Measurements from ENCODE around the gene CHMP1B.
"Not testable (repeated sequence)": the region's sequence is repeated elsewhere in the genome, so short reads cannot be mapped to it uniquely, and the experiment has no call there.

The CHMP1B gene

DNA sequence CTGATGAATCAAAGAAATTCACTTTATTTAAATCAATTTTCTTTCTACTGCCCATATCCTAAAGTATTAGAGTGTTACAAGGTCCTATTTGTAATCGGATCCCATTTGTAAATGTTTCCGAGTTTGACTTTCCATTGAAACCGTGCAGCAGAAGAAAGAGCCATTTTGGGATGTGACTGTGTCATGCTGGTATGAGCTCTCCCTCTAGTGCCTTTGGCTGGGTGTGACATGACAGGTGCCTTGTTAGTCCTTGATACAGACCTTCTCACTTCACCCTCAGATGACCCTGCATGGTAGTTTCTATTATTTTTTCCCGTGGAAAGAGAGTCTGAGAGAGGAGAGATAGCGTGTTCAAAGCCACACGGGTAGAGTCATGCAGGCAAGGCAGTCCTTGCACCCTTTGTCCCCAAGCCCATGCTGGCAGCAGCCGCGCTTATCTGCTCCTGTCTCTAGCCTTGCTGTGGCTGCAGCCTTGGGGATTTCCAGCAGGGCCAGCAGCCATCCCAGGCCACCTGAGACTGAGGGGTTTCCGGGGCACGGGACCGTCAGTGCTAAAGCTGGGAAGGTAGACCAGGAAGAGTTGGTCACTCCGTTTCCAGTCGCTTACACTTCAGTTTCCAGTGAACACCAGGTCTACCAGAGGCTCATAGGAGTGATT, 21.4 kb downstream of the CHMP1B start:
- DNase-seq, result no peak

- no peak for DNase-seq
Measured at GRCh38 chr18:11873670-11874340, 22.6 kb downstream of the CHMP1B start.

DNA sequence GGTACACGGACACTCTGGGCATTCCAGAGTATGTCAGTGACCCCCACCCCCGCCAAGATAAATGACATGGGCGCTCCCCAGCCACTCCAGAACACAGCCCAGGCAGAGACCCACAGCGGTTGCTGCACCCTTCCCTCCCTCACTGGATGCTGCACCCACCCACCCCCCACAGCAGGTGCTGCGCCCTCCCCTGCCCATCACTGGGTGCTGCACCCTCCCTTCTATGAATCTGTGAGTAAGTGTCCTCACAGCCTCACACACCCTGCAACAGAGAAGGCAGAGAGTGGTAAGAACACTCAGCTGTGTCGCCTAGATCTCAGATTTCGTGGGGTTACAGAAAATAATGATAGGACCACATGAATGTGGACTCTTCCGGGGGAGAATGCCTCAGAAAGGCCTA, 23.5 kb downstream of the CHMP1B start:
- no peak for DNase-seq

GRCh38 chr18:11877497-11878135, 26.4 kb downstream of the CHMP1B start:
- no peak for DNase-seq

GRCh38 chr18:11880586-11881304, 29.5 kb downstream of the CHMP1B start:
- no peak for DNase-seq

GRCh38 chr18:11882636-11883035, 31.4 kb downstream of the CHMP1B start:
- DNase-seq, result no peak

GRCh38 chr18:11883153-11883552, 31.9 kb downstream of the CHMP1B start:
- no peak for DNase-seq

GRCh38 chr18:11884396-11885030, 33.3 kb downstream of the CHMP1B start:
- DNase-seq, result no peak

GRCh38 chr18:11885278-11885947, 34.2 kb downstream of the CHMP1B start:
- DNase-seq, result no peak

DNA sequence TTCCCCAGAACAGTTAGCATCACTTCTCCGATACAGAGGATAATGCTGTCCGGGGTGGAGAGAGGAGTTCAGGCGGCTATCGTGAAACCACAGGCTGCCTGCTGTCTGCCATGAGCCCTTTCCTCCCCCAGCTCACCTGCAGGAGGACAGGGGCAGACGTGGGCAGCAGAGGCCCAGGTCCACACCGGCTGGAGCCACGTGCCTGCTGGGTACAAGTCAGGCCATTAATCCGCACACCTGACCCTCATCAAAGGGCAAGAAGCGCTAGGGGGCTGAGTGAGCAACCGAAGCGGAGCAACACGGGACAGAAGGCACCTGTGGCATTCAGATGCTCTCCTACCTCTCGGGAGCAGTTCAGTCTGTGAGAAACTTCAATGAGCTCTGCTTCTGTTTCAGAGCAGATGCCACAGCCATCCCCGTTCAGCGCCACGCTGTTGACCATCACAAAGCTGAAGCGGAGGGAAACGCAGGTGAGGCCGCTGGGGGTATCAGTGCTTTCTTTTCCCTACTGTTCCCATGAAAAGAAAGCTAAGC, 35.4 kb downstream of the CHMP1B start:
- DNase-seq, result no peak

DNA sequence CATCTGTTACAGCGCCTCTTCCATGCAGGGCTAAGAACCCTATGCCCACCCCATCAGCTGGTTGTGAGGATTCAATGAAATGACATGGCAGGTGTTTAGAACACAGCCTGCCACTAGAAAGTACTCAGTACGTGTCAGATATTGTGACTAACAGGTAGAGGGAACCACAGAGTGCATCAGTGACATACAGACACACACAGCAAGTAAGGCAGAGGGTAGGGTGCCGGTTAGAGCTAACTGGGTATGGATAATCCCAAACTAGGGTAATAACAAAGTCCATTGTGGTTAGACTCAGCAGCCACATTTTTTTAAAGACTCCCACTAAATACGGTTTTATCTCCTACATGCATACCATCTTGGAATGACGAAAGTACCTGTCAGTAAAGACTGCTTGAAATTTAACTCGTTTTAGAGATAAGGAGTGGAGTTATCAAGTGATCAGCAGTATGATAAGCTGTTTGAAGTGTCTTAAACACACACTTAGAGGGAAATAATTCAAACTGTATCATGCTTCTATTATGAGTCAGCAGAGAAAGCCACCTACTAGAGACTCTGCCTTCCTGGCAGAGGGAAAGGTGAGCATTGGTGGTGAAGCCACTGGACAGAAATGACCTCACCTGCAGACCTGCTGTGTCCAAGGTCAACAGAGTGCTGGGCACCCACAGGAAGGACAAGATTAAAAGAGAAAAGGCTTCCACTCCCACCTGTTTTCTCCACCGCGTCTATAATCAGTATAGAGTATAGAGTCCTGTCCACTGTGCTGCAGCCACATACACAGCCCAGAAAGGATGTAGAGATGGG, 36.3 kb downstream of the CHMP1B start:
- peak; percentile 79 for DNase-seq

DNA sequence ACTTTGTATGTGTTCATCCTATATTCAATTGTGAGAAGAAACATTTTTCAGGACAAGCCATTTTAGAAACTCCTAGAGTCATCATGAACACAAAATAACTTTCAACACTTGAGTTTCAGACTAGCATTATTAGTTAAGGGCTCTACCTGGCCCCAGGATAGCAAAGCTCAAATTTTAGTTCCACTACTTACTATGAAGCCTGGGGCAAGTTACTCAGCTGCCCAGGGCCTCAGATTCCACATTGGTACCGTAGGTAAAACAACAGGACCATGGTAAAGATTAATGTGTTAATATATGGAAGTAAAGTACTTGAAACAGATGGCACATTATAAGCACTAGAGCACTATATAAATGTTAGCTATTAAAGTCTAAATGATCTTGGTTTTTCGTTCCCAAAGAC, 37.5 kb downstream of the CHMP1B start:
- DNase-seq, result no peak

- no peak for DNase-seq
Measured at GRCh38 chr18:11889284-11889683, 38.1 kb downstream of the CHMP1B start.

DNA sequence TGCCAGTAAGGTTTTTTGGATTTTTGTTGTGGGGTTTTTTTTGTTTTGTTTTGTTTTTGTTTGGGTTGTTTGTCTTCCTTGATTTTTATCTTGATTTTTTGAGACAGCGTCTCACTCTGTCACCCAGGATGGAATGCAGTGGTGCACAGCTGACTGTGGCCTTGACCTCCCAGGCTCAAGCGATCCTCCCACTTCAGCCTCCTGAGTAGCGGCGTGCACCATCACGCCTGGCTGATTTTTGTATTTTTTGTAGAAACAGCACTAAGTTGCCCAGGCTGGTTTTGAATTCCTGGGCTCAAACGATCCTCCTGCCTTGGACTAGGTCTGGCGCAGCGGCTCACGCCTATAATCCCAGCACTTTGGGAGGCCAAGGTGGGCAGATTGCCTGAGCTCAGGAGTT, 40.5 kb downstream of the CHMP1B start:
- no peak for DNase-seq

GRCh38 chr18:11892438-11892837, 41.2 kb downstream of the CHMP1B start:
- not testable (repeated sequence) for DNase-seq

DNA sequence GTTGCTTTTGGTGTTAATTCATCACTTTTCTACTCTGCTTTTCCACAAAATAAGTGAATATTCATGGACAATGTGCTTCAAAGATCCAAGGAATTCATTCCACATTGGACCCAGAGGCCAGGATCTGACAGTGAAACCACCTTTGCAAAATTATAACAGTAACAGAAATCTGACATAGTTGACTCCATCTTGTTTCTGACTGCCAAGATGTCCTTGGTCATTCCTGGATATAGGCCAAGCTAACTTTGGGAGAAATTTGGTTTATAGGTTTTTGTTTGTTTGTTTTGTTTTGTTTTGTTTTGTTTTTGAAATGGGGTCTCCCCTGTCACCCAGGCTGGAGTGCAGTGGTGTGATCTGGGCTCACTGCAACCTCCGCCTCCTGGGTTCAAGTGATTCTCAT, 46.6 kb downstream of the CHMP1B start:
- DNase-seq, result no peak

GRCh38 chr18:11899063-11899462, 47.9 kb downstream of the CHMP1B start:
- no peak for DNase-seq

GRCh38 chr18:11901826-11902438, 50.7 kb downstream of the CHMP1B start:
- no peak for DNase-seq

- DNase-seq, result peak; percentile 53
Measured at GRCh38 chr18:11902522-11903292, 51.5 kb downstream of the CHMP1B start.
